ENCODE measurements around the gene FTCDNL1.

- TF ChIP-seq ZNF274 (IDR thresholded peaks at IDR 0.05; ENCODE audit: low read depth, low read length), result no peak
- no peak for TF ChIP-seq YY1 (IDR thresholded peaks at IDR 0.05; ENCODE audit: insufficient read depth, insufficient read length)
- no peak for TF ChIP-seq SUZ12 (IDR thresholded peaks at IDR 0.05; ENCODE audit: extremely low read depth, insufficient read depth, insufficient read length)
Observed at GRCh38 chr2:199869227-199869541, 18.2 kb upstream of the FTCDNL1 start.

Data from NT2/D1 (cell line).